Measurements from ENCODE around the gene ANKK1. TPM values are rescaled to one million over a fixed set of nuclear protein-coding genes. Genes with fewer than 3 reads are reported as not detected.

Gene ANKK1
- total RNA-seq, 1 experiment from 2014 or later, result 0.22 TPM

DNA sequence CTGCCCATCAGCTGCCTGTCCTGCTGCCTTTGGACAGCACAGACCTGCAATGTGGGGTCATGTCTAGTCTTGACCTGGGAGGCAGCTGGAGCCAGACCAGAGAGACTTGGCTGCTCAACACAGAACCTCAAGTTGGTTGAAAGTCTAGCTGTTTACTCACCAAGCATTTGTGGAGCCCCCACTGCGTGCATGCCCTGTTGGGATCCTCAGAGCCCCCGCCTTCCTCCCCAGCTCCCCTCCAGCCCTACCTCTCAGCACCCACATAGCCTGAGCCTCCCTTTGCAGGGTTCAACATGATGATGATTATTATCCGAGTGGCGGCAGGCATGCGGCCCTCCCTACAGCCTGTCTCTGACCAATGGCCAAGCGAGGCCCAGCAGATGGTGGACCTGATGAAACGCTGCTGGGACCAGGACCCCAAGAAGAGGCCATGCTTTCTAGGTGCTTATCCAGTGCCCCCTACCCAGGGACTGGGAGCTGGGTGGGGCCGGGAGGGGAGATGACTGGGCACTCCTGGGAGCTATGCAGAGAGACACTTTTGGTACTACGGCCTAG is 8.3 kb downstream of the ANKK1 start:
- intact Hi-C loops (cut with micrococcal nuclease), result no loop called here
- no peak overlapping the region for H2AFZ ChIP-seq (ENCODE audit: low read depth, low read length, poor library complexity, severe bottlenecking)
- no peaks in the 10 kb centered on the region for H3K9me3 ChIP-seq (ENCODE audit: control insufficient read depth in 1 of 2, insufficient read depth in 1 of 2, low read depth in 1 of 2, low read length in 2 of 2)
- no peak overlapping the region for H3K4me3 ChIP-seq (replicated peaks in 1 of 2; ENCODE audit: low read depth in 1 of 2, low read length in 2 of 2)
- peaks cover 15% of the 10 kb centered on the region for H3K27me3 ChIP-seq (ENCODE audit: insufficient read depth, low read length)
- no peaks in the 10 kb centered on the region for H4K20me1 ChIP-seq (ENCODE audit: insufficient read depth)
- ChIA-PET RAD21 (ENCODE audit: low non-redundant PET in 1 of 2, low total read pairs in 2 of 2, uncharacterized antibody in 2 of 2, unreplicated experiment in 2 of 2) (no interaction called here), CTCF (no interaction called here), POLR2A (no interaction called here)
- no TSS peak for BruUV-seq (replicated peaks)
- H3K9ac ChIP-seq (ENCODE audit: low read length), result no peak overlapping the region
- DNase-seq (ENCODE audit: low read depth, low spot score), result no peak
- no peak overlapping the region for H3K4me2 ChIP-seq (ENCODE audit: low read length)
- H3K79me2 ChIP-seq (ENCODE audit: insufficient read depth, low read length), result no peaks in the 10 kb centered on the region
- TF ChIP-seq, protein P1, sequence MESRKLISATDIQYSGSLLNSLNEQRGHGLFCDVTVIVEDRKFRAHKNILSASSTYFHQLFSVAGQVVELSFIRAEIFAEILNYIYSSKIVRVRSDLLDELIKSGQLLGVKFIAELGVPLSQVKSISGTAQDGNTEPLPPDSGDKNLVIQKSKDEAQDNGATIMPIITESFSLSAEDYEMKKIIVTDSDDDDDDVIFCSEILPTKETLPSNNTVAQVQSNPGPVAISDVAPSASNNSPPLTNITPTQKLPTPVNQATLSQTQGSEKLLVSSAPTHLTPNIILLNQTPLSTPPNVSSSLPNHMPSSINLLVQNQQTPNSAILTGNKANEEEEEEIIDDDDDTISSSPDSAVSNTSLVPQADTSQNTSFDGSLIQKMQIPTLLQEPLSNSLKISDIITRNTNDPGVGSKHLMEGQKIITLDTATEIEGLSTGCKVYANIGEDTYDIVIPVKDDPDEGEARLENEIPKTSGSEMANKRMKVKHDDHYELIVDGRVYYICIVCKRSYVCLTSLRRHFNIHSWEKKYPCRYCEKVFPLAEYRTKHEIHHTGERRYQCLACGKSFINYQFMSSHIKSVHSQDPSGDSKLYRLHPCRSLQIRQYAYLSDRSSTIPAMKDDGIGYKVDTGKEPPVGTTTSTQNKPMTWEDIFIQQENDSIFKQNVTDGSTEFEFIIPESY (IDR thresholded peaks at IDR 0.05; ENCODE audit: extremely low read depth, insufficient replicate concordance, low read length), result no peak
- TF ChIP-seq POLR2A (IDR thresholded peaks at IDR 0.05; ENCODE audit: borderline replicate concordance, extremely low read depth, insufficient read depth, insufficient read length) (no peak), ELF1 (IDR thresholded peaks at IDR 0.05; ENCODE audit: borderline replicate concordance, low read depth) (no peak), SP1 (IDR thresholded peaks at IDR 0.05; ENCODE audit: low read depth) (no peak), POLR2AphosphoS5 (IDR thresholded peaks at IDR 0.05; ENCODE audit: low read depth, low read length) (no peak), EZH2phosphoT487 (IDR thresholded peaks at IDR 0.05; ENCODE audit: borderline replicate concordance) (no peak), CBX3 (IDR thresholded peaks at IDR 0.05; ENCODE audit: low read depth) (no peak), JUND (IDR thresholded peaks at IDR 0.05) (no peak), SRF (IDR thresholded peaks at IDR 0.05; ENCODE audit: low read depth) (no peak), ZFX (IDR thresholded peaks at IDR 0.05) (no peak), FOSL1 (IDR thresholded peaks at IDR 0.05; ENCODE audit: low read depth) (no peak), ZNF274 (IDR thresholded peaks at IDR 0.05; ENCODE audit: low read depth, low read length) (no peak), SIN3A (IDR thresholded peaks at IDR 0.05; ENCODE audit: low read depth) (no peak), EGR1 (IDR thresholded peaks at IDR 0.05; ENCODE audit: low read depth) (no peak)
- TF ChIP-seq, protein P2, sequence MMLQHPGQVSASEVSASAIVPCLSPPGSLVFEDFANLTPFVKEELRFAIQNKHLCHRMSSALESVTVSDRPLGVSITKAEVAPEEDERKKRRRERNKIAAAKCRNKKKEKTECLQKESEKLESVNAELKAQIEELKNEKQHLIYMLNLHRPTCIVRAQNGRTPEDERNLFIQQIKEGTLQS (IDR thresholded peaks at IDR 0.05), result no peak
- TF ChIP-seq, protein P3, sequence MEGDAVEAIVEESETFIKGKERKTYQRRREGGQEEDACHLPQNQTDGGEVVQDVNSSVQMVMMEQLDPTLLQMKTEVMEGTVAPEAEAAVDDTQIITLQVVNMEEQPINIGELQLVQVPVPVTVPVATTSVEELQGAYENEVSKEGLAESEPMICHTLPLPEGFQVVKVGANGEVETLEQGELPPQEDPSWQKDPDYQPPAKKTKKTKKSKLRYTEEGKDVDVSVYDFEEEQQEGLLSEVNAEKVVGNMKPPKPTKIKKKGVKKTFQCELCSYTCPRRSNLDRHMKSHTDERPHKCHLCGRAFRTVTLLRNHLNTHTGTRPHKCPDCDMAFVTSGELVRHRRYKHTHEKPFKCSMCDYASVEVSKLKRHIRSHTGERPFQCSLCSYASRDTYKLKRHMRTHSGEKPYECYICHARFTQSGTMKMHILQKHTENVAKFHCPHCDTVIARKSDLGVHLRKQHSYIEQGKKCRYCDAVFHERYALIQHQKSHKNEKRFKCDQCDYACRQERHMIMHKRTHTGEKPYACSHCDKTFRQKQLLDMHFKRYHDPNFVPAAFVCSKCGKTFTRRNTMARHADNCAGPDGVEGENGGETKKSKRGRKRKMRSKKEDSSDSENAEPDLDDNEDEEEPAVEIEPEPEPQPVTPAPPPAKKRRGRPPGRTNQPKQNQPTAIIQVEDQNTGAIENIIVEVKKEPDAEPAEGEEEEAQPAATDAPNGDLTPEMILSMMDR (IDR thresholded peaks at IDR 0.05 in 2 of 3, conservative IDR thresholded peaks at IDR 0.05 in 1 of 3; ENCODE audit: borderline replicate concordance in 1 of 3, insufficient read depth in 1 of 3, low read depth in 2 of 3, low read length in 2 of 3), result no peak
- H3K36me3 ChIP-seq (ENCODE audit: control insufficient read depth in 1 of 2, insufficient read depth in 2 of 2, low read length in 2 of 2), result no peaks in the 10 kb centered on the region
- no peaks in the 10 kb centered on the region for H3K9me2 ChIP-seq (ENCODE audit: insufficient read depth)
- H3K4me1 ChIP-seq (ENCODE audit: control insufficient read depth in 1 of 2, insufficient read depth in 2 of 2, low read length in 2 of 2), result no peaks in the 10 kb centered on the region
- ATAC-seq, result no peak
- no peak overlapping the region for H3K27ac ChIP-seq (ENCODE audit: low read depth, low read length)

Data from HCT116 (cell line).